CD14-positive monocyte (primary cell): Measurements from ENCODE around the gene SEMA7A. TPM values are rescaled to one million over a fixed set of nuclear protein-coding genes. Genes with fewer than 3 reads are reported as not detected.

Experiments
- DNase-seq, 3 donors: peaks; one replicate each; pipeline ENCODE4 v3.0.0-alpha.2; 2011 to 2022
- H2AFZ ChIP-seq: 2 replicates; pipeline ENCODE4 v1.6.0; 2012; ENCODE audit warnings: mild to moderate bottlenecking, low read depth, low read length, inconsistent platforms; ENCODE audit not compliant: insufficient read depth, poor library complexity, severe bottlenecking
- H3K27ac ChIP-seq, 2 donors: 1 replicate in 1 of 2; 2 replicates in 1 of 2; pipeline ENCODE4 v1.5.1; 2012 to 2013; ENCODE audit warnings: low read length in 2 of 2, control low read depth in 1 of 2, inconsistent platforms in 1 of 2, low read depth in 1 of 2, mild to moderate bottlenecking in 1 of 2
- H3K27me3 ChIP-seq, 2 donors: one replicate each; pipeline versions ENCODE4 v1.6.0 to v1.6.1; 2011 to 2013; ENCODE audit warnings: low read length in 2 of 2; ENCODE audit not compliant: control insufficient read depth in 2 of 2, insufficient read depth in 2 of 2
- H3K36me3 ChIP-seq, 2 donors: replicated peaks in 1 of 2; 1 replicate in 1 of 2; 2 replicates in 1 of 2; pipeline versions ENCODE4 v1.5.1 to v1.6.1; 2012 to 2013; ENCODE audit warnings: low read length in 2 of 2, control low read depth in 1 of 2, inconsistent platforms in 1 of 2, mild to moderate bottlenecking in 1 of 2; ENCODE audit not compliant: insufficient read depth in 2 of 2, control insufficient read depth in 1 of 2
- H3K4me1 ChIP-seq, 2 donors: 1 replicate in 1 of 2; 2 replicates in 1 of 2; pipeline versions ENCODE4 v1.5.1 to v1.6.1; 2012 to 2013; ENCODE audit warnings: low read length in 2 of 2, control low read depth in 1 of 2, inconsistent platforms in 1 of 2, mild to moderate bottlenecking in 1 of 2, moderate library complexity in 1 of 2; ENCODE audit not compliant: insufficient read depth in 2 of 2, control insufficient read depth in 1 of 2
- H3K4me2 ChIP-seq: replicated peaks from 2 replicates; pipeline ENCODE3; 2012; ENCODE audit warnings: low read length, moderate library complexity, mild to moderate bottlenecking; ENCODE audit not compliant: poor library complexity, severe bottlenecking; ENCODE audit errors: extremely low read depth
- H3K4me3 ChIP-seq, 3 experiments: fragments of 200-600 bp in 1 of 3; sonication (generic) in 1 of 3; replicated peaks in 1 of 3; 1 replicate in 2 of 3; 2 replicates in 1 of 3; pipeline ENCODE4 v1.5.1; 2011 to 2013; ENCODE audit warnings: low read length in 3 of 3, mild to moderate bottlenecking in 3 of 3, control low read depth in 2 of 3, low read depth in 2 of 3, inconsistent platforms in 1 of 3, moderate library complexity in 1 of 3
- H3K79me2 ChIP-seq: 2 replicates; pipeline ENCODE4 v1.6.0; 2012; ENCODE audit warnings: mild to moderate bottlenecking, control low read depth, inconsistent platforms, low read length, moderate library complexity; ENCODE audit not compliant: insufficient read depth
- H3K9ac ChIP-seq: 2 replicates; pipeline ENCODE4 v1.6.0; 2017; ENCODE audit warnings: low read length, mild to moderate bottlenecking; ENCODE audit not compliant: insufficient read depth, poor library complexity, severe bottlenecking
- H3K9me3 ChIP-seq, 2 donors: replicated peaks in 1 of 2; 1 replicate in 1 of 2; 2 replicates in 1 of 2; pipeline versions ENCODE4 v1.5.1 to v1.6.1; 2012 to 2013; ENCODE audit warnings: low read length in 2 of 2, control low read depth in 1 of 2; ENCODE audit not compliant: control insufficient read depth in 1 of 2, insufficient read depth in 1 of 2
- H4K20me1 ChIP-seq: 2 replicates; pipeline ENCODE4 v1.6.0; 2012; ENCODE audit warnings: mild to moderate bottlenecking, low read length, control low read depth, moderate library complexity; ENCODE audit not compliant: insufficient read depth
- H3K27ac Mint-ChIP-seq, 7 donors: one replicate each; pipeline ENCODE4 v1.8.0; 2020; ENCODE audit warnings: mild to moderate bottlenecking in 7 of 7, mixed read lengths in 7 of 7, moderate library complexity in 6 of 7, inconsistent platforms in 2 of 7
- H3K27me3 Mint-ChIP-seq, 3 donors: one replicate each; pipeline ENCODE4 v1.8.0; 2021 to 2022; ENCODE audit warnings: low read depth in 3 of 3, mild to moderate bottlenecking in 3 of 3, mixed read lengths in 3 of 3, moderate library complexity in 3 of 3, inconsistent platforms in 1 of 3
- H3K36me3 Mint-ChIP-seq, 2 donors: one replicate each; pipeline ENCODE4 v1.8.0; 2020; ENCODE audit warnings: mixed read lengths in 2 of 2, inconsistent platforms in 1 of 2, mild to moderate bottlenecking in 1 of 2
- H3K4me1 Mint-ChIP-seq: one replicate; pipeline ENCODE4 v1.8.0; 2020; ENCODE audit warnings: mild to moderate bottlenecking, mixed read lengths
- H3K4me3 Mint-ChIP-seq, 2 donors: one replicate each; pipeline ENCODE4 v1.8.0; 2020; ENCODE audit warnings: mild to moderate bottlenecking in 2 of 2, mixed read lengths in 2 of 2, moderate library complexity in 1 of 2
- H3K9me3 Mint-ChIP-seq, 7 donors: one replicate each; pipeline ENCODE4 v1.8.0; 2020 to 2022; ENCODE audit warnings: mixed read lengths in 7 of 7, mild to moderate bottlenecking in 6 of 7, moderate library complexity in 6 of 7, inconsistent platforms in 2 of 7
- CTCF ChIP-seq: fragments of 200-600 bp; IDR thresholded peaks from one replicate; pipeline ENCODE4 v1.8.0; 2022; ENCODE audit warnings: antibody characterized with exemption, mild to moderate bottlenecking
- WGBS: methylation state at CpG from one replicate; pipeline ENCODE4 v1.1.5; 2013; ENCODE audit warnings: missing lambda C conversion rate; ENCODE audit not compliant: insufficient coverage; 5-methylcytosine and 5-hydroxymethylcytosine counted together
- intact Hi-C, 2 donors: fragments of 100-400 bp; cut with micrococcal nuclease; formaldehyde crosslinking; loops; one replicate each; pipeline versions ENCODE4 v1.15.0 to v1.15.1; 2023
- polyA plus RNA-seq, 3 donors: library from polyadenylated mRNA; depleted of rRNA in 1 of 3; unstranded in 2 of 3; stranded (reverse) in 1 of 3; fragments of 300-500 nt in 2 of 3; fragments of >200 nt in 1 of 3; fragmentation: Illumina TruSeq in 2 of 3; gene quantifications; 1 replicate in 2 of 3; 2 replicates in 1 of 3; pipeline ENCODE4 v1.2.3, GENCODE V29; 2012 to 2021

Gene SEMA7A
- polyA plus RNA-seq, 3 donors, result 0.04 to 4.8 (median 0.15) TPM

DNA sequence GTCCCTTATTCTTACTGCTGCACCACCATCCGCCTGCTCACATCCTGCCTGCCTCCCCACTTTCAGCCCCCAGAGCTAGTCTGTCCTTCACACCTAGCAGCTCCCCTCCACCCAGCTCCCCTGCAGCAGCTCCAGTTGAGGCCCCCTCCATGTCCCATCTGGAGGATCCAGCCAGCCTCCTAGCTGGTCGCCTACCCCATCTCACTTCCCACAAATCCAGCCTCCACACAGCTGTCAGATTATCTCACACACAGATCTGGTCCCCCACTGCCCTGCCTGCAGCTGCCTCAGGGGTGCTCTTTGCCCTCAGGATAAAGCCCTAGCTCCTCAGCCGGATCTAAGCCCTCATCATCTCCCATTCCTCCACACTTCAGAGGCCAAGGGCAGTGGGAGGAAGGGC is 8.8 kb upstream of the SEMA7A start:
- Histone ChIP-seq H3K4me2 (no peak overlapping the region), H3K36me3 (peaks cover 26 to 35% of the 10 kb centered on the region in 2 donors), H3K4me3 (no peak overlapping the region), H2AFZ (no peak overlapping the region), H3K27me3 (no peaks in the 10 kb centered on the region), H3K79me2 (no peaks in the 10 kb centered on the region), H3K27ac (no peak overlapping the region), H3K9me3 (no peaks in the 10 kb centered on the region), H4K20me1 (no peaks in the 10 kb centered on the region), H3K4me1 (no peaks in the 10 kb centered on the region), H3K9ac (no peak overlapping the region)
- Mint-ChIP-seq H3K9me3 (no peaks in the 10 kb centered on the region), H3K4me3 (no peak overlapping the region), H3K27me3 (peaks cover 2 to 3% (median 2%) of the 10 kb centered on the region in 3 donors), H3K4me1 (no peaks in the 10 kb centered on the region), H3K27ac (no peak overlapping the region), H3K36me3 (peaks cover 33 to 35% of the 10 kb centered on the region in 2 donors)
- intact Hi-C loops, result no loop called here
- TF ChIP-seq CTCF, result no peak
- no peak for DNase-seq
- WGBS, result 76% methylated on average over 3 of the region's 3 CpGs

GRCh38 chr15:74442063-74442462 is 8.3 kb upstream of the SEMA7A start:
- Histone ChIP-seq H3K4me3 (no peak overlapping the region), H3K4me2 (no peak overlapping the region), H2AFZ (no peak overlapping the region), H3K36me3 (peaks cover 21 to 29% of the 10 kb centered on the region in 2 donors), H3K27me3 (no peaks in the 10 kb centered on the region), H3K9me3 (no peaks in the 10 kb centered on the region), H3K79me2 (no peaks in the 10 kb centered on the region), H4K20me1 (no peaks in the 10 kb centered on the region), H3K27ac (no peak overlapping the region), H3K4me1 (no peaks in the 10 kb centered on the region), H3K9ac (no peak overlapping the region)
- WGBS, result 96% methylated on average over 3 of the region's 3 CpGs
- no peak for TF ChIP-seq CTCF
- no peak overlapping the region for H3K4me3 Mint-ChIP-seq
- H3K9me3 Mint-ChIP-seq, result no peaks in the 10 kb centered on the region
- intact Hi-C loops, result no loop called here
- no peak overlapping the region for H3K27ac Mint-ChIP-seq
- DNase-seq, result no peak
- peaks cover 2 to 4% (median 4%) of the 10 kb centered on the region in 3 donors for H3K27me3 Mint-ChIP-seq
- peaks cover 30% of the 10 kb centered on the region in 2 donors for H3K36me3 Mint-ChIP-seq
- no peaks in the 10 kb centered on the region for H3K4me1 Mint-ChIP-seq
